ENCODE data around the gene IL1RAPL2. TPM values are rescaled to one million over a fixed set of nuclear protein-coding genes. Genes with fewer than 3 reads are reported as not detected.

Gene IL1RAPL2
- total RNA-seq, 1 donor from 2014 or later, result not detected

DNA sequence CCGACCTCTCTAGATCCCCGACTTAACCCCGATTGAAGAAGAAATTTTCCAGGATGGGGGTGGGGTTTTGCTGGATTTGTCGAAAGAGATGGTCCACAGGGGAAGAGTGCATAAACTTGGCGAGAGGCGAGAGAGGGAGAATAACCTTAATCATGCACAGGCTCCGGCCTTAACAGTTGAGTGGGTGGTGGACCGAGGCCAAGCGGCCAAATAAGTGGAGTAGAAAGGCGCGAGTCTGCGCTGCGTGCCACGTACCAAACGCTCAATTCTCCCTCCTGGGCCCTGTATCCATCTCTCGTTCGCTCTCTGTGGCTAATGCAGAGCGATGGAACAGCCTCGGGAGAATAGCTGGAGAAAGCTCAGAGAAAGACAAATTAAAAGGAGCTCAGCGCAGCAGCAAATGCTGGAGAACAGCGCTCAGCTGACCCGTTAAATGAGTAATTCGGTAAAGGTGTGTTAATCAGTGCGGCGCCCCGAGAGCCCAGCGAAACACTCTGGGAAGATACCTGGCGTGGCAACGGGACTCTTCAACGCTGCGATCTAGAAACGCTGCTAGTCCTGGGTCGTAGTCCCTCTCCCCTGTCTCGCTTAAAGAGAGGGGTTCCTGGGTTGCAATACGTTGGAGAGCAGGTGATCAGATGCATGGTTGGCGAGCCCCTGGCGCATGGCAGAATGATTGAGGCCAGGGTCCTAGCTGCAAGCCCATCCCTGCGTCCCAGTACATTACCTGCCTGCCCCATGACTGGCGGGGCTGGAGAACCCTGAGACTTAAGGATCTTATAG is 887 bp upstream of the IL1RAPL2 start:
- no peaks in the 10 kb centered on the region for H3K4me1 ChIP-seq
- no peak for DNase-seq
- no peaks in the 10 kb centered on the region for H3K36me3 ChIP-seq
- H3K9me3 ChIP-seq (replicated peaks), result peaks cover 4% of the 10 kb centered on the region
- no peak overlapping the region for H3K4me3 ChIP-seq
- no peak for TF ChIP-seq CTCF (IDR thresholded peaks at IDR 0.05; ENCODE audit: borderline replicate concordance)
- intact Hi-C loops (cut with micrococcal nuclease), result no loop called here
- H3K27me3 ChIP-seq (ENCODE audit: low read depth), result peaks cover 57% of the 10 kb centered on the region
- H3K27ac ChIP-seq (replicated peaks), result no peak overlapping the region

- Histone ChIP-seq H3K36me3 (no peaks in the 10 kb centered on the region), H3K27me3 (ENCODE audit: low read depth) (peaks cover 57% of the 10 kb centered on the region), H3K4me1 (no peaks in the 10 kb centered on the region), H3K4me3 (peak overlapping the region; percentile 44), H3K9me3 (replicated peaks) (no peaks in the 10 kb centered on the region), H3K27ac (replicated peaks) (no peak overlapping the region)
- intact Hi-C loops (cut with micrococcal nuclease), result no loop called here
- no peak for DNase-seq
- no peak for TF ChIP-seq CTCF (IDR thresholded peaks at IDR 0.05; ENCODE audit: borderline replicate concordance)
Measured at GRCh38 chrX:104566681-104567501, 892 bp downstream of the IL1RAPL2 start.

DNA sequence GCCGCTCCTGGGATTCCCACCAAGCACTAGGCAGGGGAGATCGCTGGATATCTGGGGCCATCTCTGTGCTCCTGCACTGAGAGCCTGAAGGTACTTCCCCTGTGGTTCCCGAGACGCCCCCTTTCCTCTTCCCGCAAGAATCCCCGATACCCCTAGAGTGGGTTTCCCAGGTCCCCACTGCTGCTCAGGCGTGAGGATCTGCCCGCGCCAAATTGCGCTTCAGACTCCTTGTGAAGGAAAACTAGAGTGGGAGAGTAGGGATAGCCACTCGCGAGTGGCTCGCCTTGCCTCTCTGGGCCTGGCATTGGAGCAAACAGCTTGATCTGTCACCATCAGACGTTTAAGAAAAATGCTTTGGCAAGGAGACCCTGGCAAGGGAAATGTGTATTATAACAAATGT is 1.5 kb downstream of the IL1RAPL2 start:
- intact Hi-C loops (cut with micrococcal nuclease), result no loop called here
- Histone ChIP-seq H3K27ac (replicated peaks) (no peak overlapping the region), H3K27me3 (ENCODE audit: low read depth) (peaks cover 57% of the 10 kb centered on the region), H3K4me1 (no peaks in the 10 kb centered on the region), H3K9me3 (replicated peaks) (no peaks in the 10 kb centered on the region), H3K36me3 (no peaks in the 10 kb centered on the region), H3K4me3 (peak overlapping the region; percentile 44)
- no peak for TF ChIP-seq CTCF (IDR thresholded peaks at IDR 0.05; ENCODE audit: borderline replicate concordance)
- DNase-seq, result no peak

DNA sequence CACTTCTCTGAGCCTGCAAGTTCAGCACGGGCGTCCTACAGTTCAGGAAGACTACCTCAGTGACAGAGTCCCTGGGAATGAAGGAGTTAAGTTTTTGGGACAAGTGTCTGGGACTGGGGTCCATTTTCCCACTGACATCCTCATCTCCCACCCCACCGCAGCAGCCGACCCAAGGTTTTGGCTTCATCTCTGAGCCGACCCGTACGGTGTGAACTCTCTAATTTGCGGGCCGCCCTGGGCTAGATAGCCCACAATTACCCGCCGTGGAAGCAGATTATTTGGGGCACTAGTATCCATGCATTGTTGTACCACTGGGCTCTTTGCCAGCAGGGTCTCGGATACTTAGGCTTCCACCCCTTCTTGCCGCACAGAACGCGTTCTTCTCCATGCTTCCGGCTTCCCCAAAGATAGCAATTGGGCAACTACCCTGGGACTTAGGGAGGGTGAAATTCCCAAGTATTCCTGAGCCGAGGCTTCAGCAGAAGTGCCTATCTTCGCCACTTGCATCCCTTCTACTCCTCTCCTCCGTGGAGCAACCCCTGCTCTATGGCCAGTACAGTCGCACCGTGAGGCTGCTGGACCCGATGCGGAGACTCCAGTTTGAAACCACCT is 2.4 kb downstream of the IL1RAPL2 start:
- TF ChIP-seq CTCF (IDR thresholded peaks at IDR 0.05; ENCODE audit: borderline replicate concordance), result no peak
- H3K4me1 ChIP-seq, result no peaks in the 10 kb centered on the region
- H3K9me3 ChIP-seq (replicated peaks), result no peaks in the 10 kb centered on the region
- no peak overlapping the region for H3K4me3 ChIP-seq
- no peak overlapping the region for H3K27ac ChIP-seq (replicated peaks)
- no peaks in the 10 kb centered on the region for H3K36me3 ChIP-seq
- intact Hi-C loops (cut with micrococcal nuclease), result no loop called here
- DNase-seq, result no peak
- H3K27me3 ChIP-seq (ENCODE audit: low read depth), result peaks cover 57% of the 10 kb centered on the region

GRCh38 chrX:104618106-104618895 is 52.3 kb downstream of the IL1RAPL2 start:
- DNase-seq, result no peak
- intact Hi-C loops (cut with micrococcal nuclease), result no loop called here

More at GRCh38 chrX:104618106-104618895, 52.3 kb downstream of the IL1RAPL2 start:
- H3K36me3 ChIP-seq, result no peaks in the 10 kb centered on the region
- TF ChIP-seq CTCF (IDR thresholded peaks at IDR 0.05; ENCODE audit: borderline replicate concordance), result no peak
- H3K27me3 ChIP-seq (ENCODE audit: low read depth), result no peaks in the 10 kb centered on the region
- H3K4me1 ChIP-seq, result no peaks in the 10 kb centered on the region
- no peak overlapping the region for H3K27ac ChIP-seq (replicated peaks)
- H3K4me3 ChIP-seq, result no peak overlapping the region
- H3K9me3 ChIP-seq (replicated peaks), result no peaks in the 10 kb centered on the region

Measured in left ventricle myocardium inferior (tissue), 1 donor.